ENCODE measurements around the gene SSU72.
"Not testable (repeated sequence)": the region's sequence is repeated elsewhere in the genome, so short reads cannot be mapped to it uniquely, and the experiment has no call there.

- not testable (repeated sequence) for TF ChIP-seq CTCF (conservative IDR thresholded peaks at IDR 0.05; ENCODE audit: low read depth, low read length); EZH2 (IDR thresholded peaks at IDR 0.05; ENCODE audit: borderline replicate concordance, low read depth, low read length, poor library complexity, severe bottlenecking)
Observed at GRCh38 chr1:1516923-1517322, 57.7 kb downstream of the SSU72 start.
